ENCODE measurements around the gene MVK.

Gene MVK

DNA sequence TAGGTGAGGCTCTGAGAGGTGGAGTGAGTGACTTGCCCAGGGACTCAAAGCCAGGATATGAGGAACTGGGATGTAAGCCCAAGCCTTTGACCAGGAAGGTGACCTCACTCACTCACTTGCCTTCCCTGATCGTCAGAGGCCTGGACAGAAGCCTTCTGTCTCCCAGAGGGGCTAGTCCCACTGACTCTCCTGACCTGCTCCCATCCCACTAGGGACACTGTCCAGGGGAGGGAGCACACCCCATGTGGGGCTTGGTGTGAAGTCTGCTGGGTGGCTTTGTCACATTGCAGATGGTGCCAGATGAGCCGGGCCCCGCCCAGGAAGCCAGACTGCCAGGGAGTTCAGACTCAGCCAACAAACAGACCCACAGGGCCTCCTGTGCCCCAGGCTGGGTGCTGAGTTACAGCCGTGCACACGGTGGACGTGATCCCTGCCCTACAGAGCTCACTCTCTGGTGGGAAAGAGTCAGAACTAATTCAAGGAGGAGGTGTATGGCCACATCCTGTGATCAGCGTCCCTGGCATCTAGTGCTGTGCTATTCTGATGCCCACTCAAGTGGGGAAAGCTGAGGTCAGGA, 28.6 kb upstream of the MVK start:
- no peak for FAIRE-seq
- DNase-seq (ENCODE audit: insufficient read length, low spot score), result no peak

GRCh38 chr12:109545826-109546225, 27.8 kb upstream of the MVK start:
- DNase-seq (ENCODE audit: insufficient read length, low spot score) (no peak), FAIRE-seq (no peak)

GRCh38 chr12:109547286-109547685, 26.3 kb upstream of the MVK start:
- DNase-seq (ENCODE audit: insufficient read length, low spot score), result no peak
- no peak for FAIRE-seq

DNA sequence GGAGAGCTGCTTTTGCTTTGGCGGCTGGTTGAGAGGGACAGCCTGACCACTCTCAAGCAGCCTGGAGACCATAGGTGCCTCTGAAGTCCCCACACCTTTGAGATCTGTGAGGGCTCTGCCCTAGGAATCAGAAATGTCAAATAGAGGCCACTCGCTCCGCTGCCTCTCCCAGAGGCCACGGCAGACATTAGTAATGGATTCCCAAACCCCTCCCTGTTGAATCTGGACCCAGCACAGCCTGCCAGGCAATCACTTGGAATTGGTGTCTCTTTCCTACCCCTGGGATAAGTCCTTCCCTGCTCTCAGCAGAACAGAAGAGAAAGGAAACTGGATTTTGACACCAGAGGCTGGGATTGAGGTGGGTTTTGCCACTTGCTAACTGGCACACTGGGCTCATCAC, 25.3 kb upstream of the MVK start:
- FAIRE-seq (no peak), DNase-seq (ENCODE audit: insufficient read length, low spot score) (no peak)

DNA sequence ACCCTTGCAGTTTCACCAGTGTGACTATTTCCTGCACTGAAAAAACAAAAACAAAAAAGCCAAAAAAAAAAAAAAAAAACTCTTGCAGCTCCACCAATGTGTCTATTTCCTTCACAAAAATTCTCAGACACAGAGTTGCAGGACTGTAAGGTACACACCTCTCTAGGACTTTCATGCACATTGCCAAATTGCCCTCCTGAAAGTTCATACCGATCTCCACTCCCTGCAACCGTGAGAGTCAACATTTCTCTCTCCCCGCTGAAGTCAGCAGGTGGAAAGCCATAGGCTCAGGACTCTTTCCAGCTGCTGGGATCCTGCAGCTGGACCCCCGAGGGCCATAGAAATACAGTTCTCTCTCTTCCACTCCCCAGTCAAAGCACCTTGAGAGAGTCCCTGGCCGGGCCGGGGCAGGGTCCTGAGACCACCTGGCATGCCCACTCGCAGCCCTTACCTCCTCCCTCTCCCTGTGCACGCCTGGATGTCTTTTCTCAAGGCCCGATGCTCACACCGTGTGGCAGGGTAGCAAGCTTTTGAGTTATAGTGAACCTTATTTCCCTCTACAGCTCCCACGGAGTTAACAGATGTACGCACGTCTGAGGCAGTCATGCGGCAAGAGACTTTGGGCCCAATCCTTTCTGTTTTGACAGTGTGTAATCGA, 23.9 kb upstream of the MVK start:
- FAIRE-seq (no peak), DNase-seq (ENCODE audit: insufficient read length, low spot score) (no peak)

GRCh38 chr12:109550281-109550680, 23.3 kb upstream of the MVK start:
- no peak for FAIRE-seq

GRCh38 chr12:109551108-109551507, 22.5 kb upstream of the MVK start:
- no peak for DNase-seq (ENCODE audit: insufficient read length, low spot score)
- FAIRE-seq, result no peak

More at GRCh38 chr12:109550281-109550680, 23.3 kb upstream of the MVK start:
- DNase-seq (ENCODE audit: insufficient read length, low spot score), result no peak

- FAIRE-seq (no peak), DNase-seq (ENCODE audit: insufficient read length, low spot score) (no peak)
Observed at GRCh38 chr12:109552971-109553370, 20.6 kb upstream of the MVK start.

DNA sequence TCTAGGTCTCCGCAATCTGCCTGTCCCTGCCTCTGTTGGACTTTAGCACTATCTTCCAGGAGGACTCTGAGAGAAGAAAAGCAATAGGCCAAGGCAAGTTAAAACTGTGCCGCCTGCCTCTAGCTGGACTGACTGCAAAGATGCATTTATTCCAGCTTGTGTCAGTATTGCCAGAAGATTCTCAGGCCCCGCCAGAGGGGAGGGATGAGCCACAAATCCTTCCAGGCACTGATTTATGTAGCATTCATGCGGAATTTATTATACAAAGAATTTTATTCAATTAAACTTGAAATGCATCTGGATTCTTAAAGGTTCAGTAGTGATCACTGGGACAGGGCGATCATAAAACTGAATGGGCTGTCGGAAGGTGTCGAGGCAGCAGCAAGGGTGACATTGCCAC, 20.1 kb upstream of the MVK start:
- FAIRE-seq, result no peak
- DNase-seq (ENCODE audit: insufficient read length, low spot score), result no peak

DNA sequence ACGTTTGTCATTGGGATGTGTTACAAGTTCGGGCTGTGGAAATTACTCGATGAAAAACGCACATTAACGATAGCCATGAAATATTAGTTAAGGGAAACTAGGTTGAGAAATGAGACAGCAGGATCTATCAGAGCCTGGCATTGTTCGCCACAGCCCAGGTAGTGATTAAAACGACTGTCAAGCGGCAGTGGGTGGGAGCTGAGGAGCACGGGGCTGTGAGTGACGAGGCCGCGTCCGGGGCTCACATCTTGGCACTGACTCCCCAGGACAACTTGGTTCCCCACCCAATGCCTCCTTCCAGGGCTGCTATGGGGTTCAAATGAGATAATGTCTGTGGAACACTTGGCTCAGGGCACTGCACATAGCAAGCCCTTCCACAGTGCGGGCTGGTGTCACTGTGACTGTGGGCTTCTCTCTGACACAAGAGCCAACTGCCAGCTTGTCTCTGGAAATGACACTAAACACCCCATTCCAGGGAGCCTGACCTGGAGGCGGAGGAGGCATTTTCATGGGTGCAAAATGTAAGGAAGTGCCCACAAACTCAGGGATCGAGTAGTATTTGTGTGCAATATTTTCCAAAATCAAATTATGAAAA, 19.6 kb upstream of the MVK start:
- FAIRE-seq (no peak), DNase-seq (ENCODE audit: insufficient read length, low spot score) (no peak)

DNA sequence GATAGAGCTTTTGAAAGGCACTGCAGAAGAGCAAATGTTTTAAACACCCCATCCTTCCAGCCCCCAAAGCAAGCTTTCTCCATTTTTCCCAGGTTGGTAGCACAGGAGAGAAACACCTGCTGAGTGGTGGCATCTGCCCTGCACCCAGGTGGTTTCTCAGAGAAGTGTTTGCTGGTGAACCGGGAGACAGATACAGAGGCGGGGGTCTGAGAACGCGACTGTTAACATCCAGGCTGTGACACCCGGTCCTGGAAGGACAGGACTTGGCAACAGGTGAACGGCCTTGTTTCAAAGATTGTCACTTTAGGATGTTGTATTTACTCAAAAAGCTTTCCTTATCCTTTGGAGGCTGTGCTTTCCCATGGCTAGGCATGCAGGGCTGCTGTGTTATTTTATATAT, 18.8 kb upstream of the MVK start:
- no peak for FAIRE-seq
- DNase-seq (ENCODE audit: insufficient read length, low spot score), result no peak

- no peak for DNase-seq (ENCODE audit: insufficient read length, low spot score)
- FAIRE-seq, result no peak
Observed at GRCh38 chr12:109555431-109556315, 17.9 kb upstream of the MVK start.

GRCh38 chr12:109557200-109557599, 16.4 kb upstream of the MVK start:
- FAIRE-seq (no peak), DNase-seq (ENCODE audit: insufficient read length, low spot score) (no peak)

GRCh38 chr12:109557805-109558204, 15.8 kb upstream of the MVK start:
- FAIRE-seq (no peak), DNase-seq (ENCODE audit: insufficient read length, low spot score) (no peak)

- DNase-seq (ENCODE audit: insufficient read length, low spot score) (no peak), FAIRE-seq (no peak)
Observed at GRCh38 chr12:109558374-109559199, 15.0 kb upstream of the MVK start.

GRCh38 chr12:109559200-109559505, 14.4 kb upstream of the MVK start:
- DNase-seq (ENCODE audit: insufficient read length, low spot score) (no peak), FAIRE-seq (no peak)

- FAIRE-seq (no peak), DNase-seq (ENCODE audit: insufficient read length, low spot score) (no peak)
Observed at GRCh38 chr12:109559601-109560000, 14.0 kb upstream of the MVK start.

DNA sequence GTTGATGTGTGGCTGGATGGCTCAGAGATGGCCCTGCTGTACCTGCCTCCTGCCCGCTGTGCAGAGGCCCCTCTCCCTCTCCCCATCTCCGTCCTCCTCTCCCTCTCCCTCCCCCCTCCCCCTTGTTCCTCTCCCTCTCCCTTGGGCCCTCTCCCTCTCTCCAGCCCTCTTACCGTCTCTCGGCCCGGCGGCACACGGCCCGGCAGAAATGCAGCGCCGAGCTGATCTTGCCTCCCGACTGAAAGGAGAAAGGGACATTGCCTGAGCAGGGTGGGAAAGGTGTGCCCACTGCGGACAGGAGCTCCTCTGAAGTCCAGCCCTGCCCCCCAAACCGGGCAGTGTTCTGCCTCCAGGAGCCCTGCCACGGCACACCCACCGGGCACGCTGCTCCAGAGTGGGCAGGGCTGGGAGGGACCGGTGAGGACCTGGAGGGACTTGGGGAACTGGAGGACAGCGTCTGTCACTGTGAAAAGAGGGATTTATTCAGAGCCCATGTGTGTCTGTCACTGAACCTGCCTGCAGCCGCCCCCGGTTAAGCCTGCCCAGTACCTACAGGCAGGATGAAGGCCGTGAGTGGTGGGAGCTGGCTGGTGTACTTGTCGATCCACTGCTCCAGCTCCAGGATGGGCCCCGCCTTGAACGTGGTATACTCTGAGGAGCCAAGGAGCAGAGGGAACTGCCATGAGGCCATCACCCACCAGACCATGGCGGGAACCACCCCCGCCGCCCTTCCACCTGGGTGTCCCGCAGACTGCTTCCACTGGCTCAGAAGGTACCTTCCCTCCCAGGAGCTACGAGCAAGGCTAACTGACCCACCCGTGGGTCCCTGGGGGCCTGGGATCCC, 12.5 kb upstream of the MVK start:
- FAIRE-seq (no peak), DNase-seq (ENCODE audit: insufficient read length, low spot score) (no peak)

- DNase-seq (ENCODE audit: insufficient read length, low spot score) (no peak), FAIRE-seq (no peak)
Observed at GRCh38 chr12:109561711-109562030, 11.9 kb upstream of the MVK start.

GRCh38 chr12:109562871-109563270, 10.7 kb upstream of the MVK start:
- FAIRE-seq (no peak), DNase-seq (ENCODE audit: insufficient read length, low spot score) (no peak)
